PC-9 (cell line): ENCODE measurements around the gene CYTH3. TPM values are rescaled to one million over a fixed set of nuclear protein-coding genes. Genes with fewer than 3 reads are reported as not detected.

Source experiments
- BruUV-seq: library from RNA; stranded (reverse); fragments of 400-500 nt; replicated peaks from 2 replicates; lab custom pipeline; 2021; lab: Mats Ljungman, UMichigan
- CTCF ChIA-PET: fragments of 300-600 bp; sonication (Branson Sonifier 250); formaldehyde crosslinking; loops from one replicate; lab custom pipeline; 2022; ENCODE audit warnings: antibody characterized with exemption; lab: Charles Lee
- POLR2A ChIA-PET: fragments of 300-600 bp; sonication (Branson Sonifier 250); formaldehyde crosslinking; loops from one replicate; lab custom pipeline; 2022; ENCODE audit warnings: antibody characterized with exemption; ENCODE audit not compliant: unreplicated experiment; lab: Charles Lee
- DNase-seq, 2 experiments: peaks; one replicate each; pipeline versions ENCODE4 v3.0.0 to v3.0.0-alpha.2; 2015 to 2022; ENCODE audit warnings: mixed read lengths in 1 of 2
- H2AFZ ChIP-seq: fragments of 200-600 bp; sonication (generic); 2 replicates; pipeline ENCODE4 v1.8.1; 2017; ENCODE audit warnings: antibody characterized with exemption
- H3F3A ChIP-seq: fragments of 200-600 bp; sonication (generic); 2 replicates; pipeline ENCODE4 v1.8.1; 2017; ENCODE audit warnings: antibody characterized with exemption, mild to moderate bottlenecking, low read depth; ENCODE audit not compliant: insufficient read depth
- H3K27ac ChIP-seq: fragments of 200-600 bp; sonication (generic); 2 replicates; pipeline ENCODE4 v1.6.1; 2016; ENCODE audit warnings: mixed run types
- H3K27me3 ChIP-seq: fragments of 200-600 bp; sonication (generic); 2 replicates; pipeline ENCODE4 v1.6.1; 2016; ENCODE audit warnings: low read depth, mixed run types; ENCODE audit not compliant: insufficient read depth
- H3K36me3 ChIP-seq: fragments of 200-600 bp; sonication (generic); 2 replicates; pipeline ENCODE4 v1.6.1; 2016; ENCODE audit warnings: low read depth, mixed run types
- H3K4me1 ChIP-seq: fragments of 200-600 bp; sonication (generic); replicated peaks from 2 replicates; pipeline ENCODE4 v1.6.1; 2016; ENCODE audit warnings: mixed run types; ENCODE audit not compliant: insufficient read depth
- H3K4me2 ChIP-seq: fragments of 200-600 bp; sonication (generic); 2 replicates; pipeline ENCODE4 v1.6.1; 2017; ENCODE audit warnings: mixed run types
- H3K4me3 ChIP-seq: fragments of 200-600 bp; sonication (generic); 2 replicates; pipeline ENCODE4 v1.6.1; 2016; ENCODE audit warnings: mixed run types
- H3K79me2 ChIP-seq: fragments of 200-600 bp; sonication (generic); 2 replicates; pipeline ENCODE4 v1.6.1; 2017; ENCODE audit warnings: low read depth, mixed run types
- H3K9me2 ChIP-seq: fragments of 200-600 bp; sonication (generic); 2 replicates; pipeline ENCODE4 v1.8.1; 2017; ENCODE audit warnings: mild to moderate bottlenecking; ENCODE audit not compliant: insufficient read depth
- H3K9me3 ChIP-seq: fragments of 200-600 bp; sonication (generic); 2 replicates; pipeline ENCODE4 v1.8.1; 2016; ENCODE audit warnings: low read depth; ENCODE audit not compliant: insufficient read depth
- H4K20me1 ChIP-seq: fragments of 200-600 bp; sonication (generic); 2 replicates; pipeline ENCODE4 v1.8.1; 2017; ENCODE audit not compliant: insufficient read depth
- CTCF ChIP-seq: fragments of 200-600 bp; sonication (generic); conservative IDR thresholded peaks from 2 replicates; pipeline ENCODE4 v1.6.1; 2017; ENCODE audit warnings: mixed run types, antibody characterized with exemption, mild to moderate bottlenecking, moderate library complexity
- EZH2 ChIP-seq: fragments of 200-600 bp; sonication (generic); IDR thresholded peaks from 2 replicates; pipeline ENCODE4 v1.8.0; 2017; ENCODE audit warnings: antibody characterized with exemption, low read depth
- intact Hi-C: fragments of 100-400 bp; cut with micrococcal nuclease; formaldehyde crosslinking; loops from one replicate; pipeline ENCODE4 v1.10.0; 2022; ENCODE audit not compliant: unreplicated experiment
- total RNA-seq: library from RNA; stranded (reverse); gene quantifications from 2 replicates; pipeline ENCODE4 v1.2.3, GENCODE V29; 2021

Gene CYTH3
- total RNA-seq, 1 experiment from 2014 or later, result 84.4 TPM

- no peaks in the 10 kb centered on the region; the same call in 1 of the 2 replicates for H4K20me1 ChIP-seq
- H3K9me3 ChIP-seq, result no peaks in the 10 kb centered on the region
- no peak overlapping the region for H3K4me3 ChIP-seq
- no peak for DNase-seq
- TF ChIP-seq CTCF, result no peak
- H3K4me2 ChIP-seq, result no peak overlapping the region
- BruUV-seq, result no TSS peak
- intact Hi-C loops, result no loop called here
- no peaks in the 10 kb centered on the region for H3K4me1 ChIP-seq
- ChIA-PET CTCF (no interaction called here), POLR2A (no interaction called here)
- H3K27ac ChIP-seq, result no peak overlapping the region
- no peak overlapping the region for H2AFZ ChIP-seq
- H3K79me2 ChIP-seq, result no peaks in the 10 kb centered on the region
- H3F3A ChIP-seq, result no peaks in the 10 kb centered on the region; the same call in 1 of the 2 replicates
- no peaks in the 10 kb centered on the region for H3K27me3 ChIP-seq
- H3K9me2 ChIP-seq, result no peaks in the 10 kb centered on the region
- peaks cover 36% of the 10 kb centered on the region for H3K36me3 ChIP-seq
Observed at GRCh38 chr7:6149996-6150395, 122.4 kb downstream of the CYTH3 start.

GRCh38 chr7:6148724-6149360 lies 123.6 kb downstream of the CYTH3 start:
- Histone ChIP-seq H3K27me3 (no peaks in the 10 kb centered on the region), H3K4me2 (no peak overlapping the region), H3K27ac (no peak overlapping the region), H3K9me3 (no peaks in the 10 kb centered on the region), H3F3A (no peaks in the 10 kb centered on the region; the same call in 1 of the 2 replicates), H3K4me1 (no peaks in the 10 kb centered on the region), H3K9me2 (no peaks in the 10 kb centered on the region), H3K4me3 (no peak overlapping the region), H2AFZ (no peak overlapping the region), H3K36me3 (peaks cover 35% of the 10 kb centered on the region), H4K20me1 (no peaks in the 10 kb centered on the region; the same call in 1 of the 2 replicates), H3K79me2 (no peaks in the 10 kb centered on the region)
- DNase-seq, result no peak
- POLR2A ChIA-PET, result no interaction called here
- BruUV-seq, result no TSS peak
- CTCF ChIA-PET, result no interaction called here
- TF ChIP-seq EZH2, result no peak
- TF ChIP-seq CTCF, result no peak
- intact Hi-C loops, result no loop called here

GRCh38 chr7:6147627-6148026 lies 124.8 kb downstream of the CYTH3 start:
- peaks cover 35% of the 10 kb centered on the region for H3K36me3 ChIP-seq

More at GRCh38 chr7:6147627-6148026, 124.8 kb downstream of the CYTH3 start:
- TF ChIP-seq CTCF (no peak), EZH2 (no peak)
- POLR2A ChIA-PET, result interaction anchor here (0.6 kb wide), 3 partner anchors 66 to 337 kb away, joined by 3 to 12 read pairs (median 4); no protein-coding TSS in a partner anchor
- H3K4me2 ChIP-seq, result no peak overlapping the region
- no peaks in the 10 kb centered on the region; the same call in 1 of the 2 replicates for H3F3A ChIP-seq
- H3K4me1 ChIP-seq, result no peaks in the 10 kb centered on the region
- no TSS peak for BruUV-seq
- no peak overlapping the region for H3K27ac ChIP-seq
- H3K9me2 ChIP-seq, result no peaks in the 10 kb centered on the region
- intact Hi-C loops, result no loop called here
- no peaks in the 10 kb centered on the region for H3K9me3 ChIP-seq
- DNase-seq, result no peak
- no peaks in the 10 kb centered on the region for H3K79me2 ChIP-seq
- CTCF ChIA-PET, result interaction anchor here (0.5 kb wide), 1 partner anchor 71 kb away, joined by 5 read pairs; no protein-coding TSS in a partner anchor
- H3K27me3 ChIP-seq, result no peaks in the 10 kb centered on the region
- no peaks in the 10 kb centered on the region; the same call in 1 of the 2 replicates for H4K20me1 ChIP-seq
- H3K4me3 ChIP-seq, result no peak overlapping the region
- no peak overlapping the region for H2AFZ ChIP-seq
